Measurements from ENCODE around the gene RBM20. TPM values are rescaled to one million over a fixed set of nuclear protein-coding genes. Genes with fewer than 3 reads are reported as not detected.
"Not testable (repeated sequence)": the region's sequence is repeated elsewhere in the genome, so short reads cannot be mapped to it uniquely, and the experiment has no call there.

The RBM20 gene
- polyA plus RNA-seq, 3 donors = not detected

DNA sequence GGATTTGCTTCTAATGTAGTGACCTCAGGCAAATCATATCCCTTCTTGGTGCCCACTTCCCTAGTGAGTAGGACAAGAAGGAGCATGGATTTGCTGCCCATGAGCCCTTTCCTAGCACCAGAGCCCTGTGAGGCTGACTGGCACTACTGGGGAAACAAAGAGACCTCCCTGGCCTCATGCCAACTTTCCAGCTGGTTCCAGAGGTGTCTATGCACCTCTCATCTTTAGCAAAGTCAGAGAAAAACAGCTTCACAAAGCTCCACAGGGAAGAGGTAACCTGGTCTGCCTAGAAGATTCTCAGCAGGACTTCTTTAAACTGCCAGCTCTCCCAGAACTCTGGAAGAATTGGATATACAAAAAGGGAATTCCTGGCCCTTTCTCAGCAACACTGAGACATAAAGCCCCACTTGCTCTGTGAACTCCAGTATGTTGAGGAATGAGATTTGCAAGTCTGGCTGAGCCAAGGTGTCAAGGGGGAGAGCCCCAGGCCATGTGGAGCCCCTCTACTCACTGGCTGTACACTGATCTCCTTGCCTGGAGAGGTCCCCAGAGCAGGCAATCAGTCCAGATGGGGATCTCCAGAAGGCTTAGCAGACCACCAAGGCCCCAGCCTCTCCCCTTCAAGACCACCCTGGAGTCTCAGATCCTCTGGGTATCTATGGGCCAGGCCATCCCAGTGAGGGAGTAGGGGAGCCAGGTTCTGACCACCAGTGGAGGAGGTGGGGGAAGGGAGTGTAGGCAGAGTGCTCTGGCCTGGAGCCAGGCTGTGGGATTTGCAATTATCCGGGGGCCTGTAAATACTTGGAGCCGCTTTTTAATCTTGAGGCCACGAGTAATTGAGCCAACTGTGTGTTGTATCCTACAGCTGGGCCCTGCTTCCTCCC, 24.4 kb upstream of the RBM20 start:
- H3K27me3 Mint-ChIP-seq (ENCODE audit: low read depth in 3 of 3) = peaks cover 0 to 2% (median 1%) of the 10 kb centered on the region in 3 donors
- intact Hi-C loops (cut with micrococcal nuclease) = loop anchor here (10.0 kb wide), 1 partner anchor 975 kb away; no protein-coding TSS in a partner anchor
- Histone ChIP-seq H3K9ac (ENCODE audit: insufficient read depth, low read length, poor library complexity, severe bottlenecking) (no peak overlapping the region), H3K36me3 (replicated peaks in 1 of 2; ENCODE audit: control insufficient read depth in 1 of 2, insufficient read depth in 2 of 2, low read length in 2 of 2) (no peaks in the 10 kb centered on the region), H4K20me1 (ENCODE audit: insufficient read depth, low read length) (no peaks in the 10 kb centered on the region), H3K4me1 (ENCODE audit: control insufficient read depth in 1 of 2, insufficient read depth in 2 of 2, low read length in 2 of 2) (no peaks in the 10 kb centered on the region), H2AFZ (ENCODE audit: insufficient read depth, low read depth, low read length, poor library complexity, severe bottlenecking) (no peak overlapping the region), H3K79me2 (ENCODE audit: insufficient read depth, low read length) (no peaks in the 10 kb centered on the region), H3K27me3 (ENCODE audit: control insufficient read depth in 2 of 2, insufficient read depth in 2 of 2, low read length in 2 of 2) (no peaks in the 10 kb centered on the region), H3K4me2 (replicated peaks; ENCODE audit: extremely low read depth, low read length, poor library complexity, severe bottlenecking) (no peak overlapping the region), H3K4me3 (replicated peaks in 1 of 3; ENCODE audit: low read depth in 2 of 3, low read length in 3 of 3) (no peak overlapping the region), H3K27ac (ENCODE audit: low read depth in 1 of 2, low read length in 2 of 2) (no peak overlapping the region), H3K9me3 (replicated peaks in 1 of 2; ENCODE audit: control insufficient read depth in 1 of 2, insufficient read depth in 1 of 2, low read length in 2 of 2) (no peaks in the 10 kb centered on the region)
- DNase-seq = no peak
- no peak for TF ChIP-seq CTCF (IDR thresholded peaks at IDR 0.05)
- H3K9me3 Mint-ChIP-seq = peaks cover 0 to 7% (median 3%) of the 10 kb centered on the region in 7 donors
- 84% methylated on average over 3 of the region's 3 CpGs for WGBS (ENCODE audit: insufficient coverage)
- H3K4me3 Mint-ChIP-seq = no peak overlapping the region
- H3K36me3 Mint-ChIP-seq = no peaks in the 10 kb centered on the region
- H3K4me1 Mint-ChIP-seq = no peaks in the 10 kb centered on the region
- no peak overlapping the region for H3K27ac Mint-ChIP-seq

DNA sequence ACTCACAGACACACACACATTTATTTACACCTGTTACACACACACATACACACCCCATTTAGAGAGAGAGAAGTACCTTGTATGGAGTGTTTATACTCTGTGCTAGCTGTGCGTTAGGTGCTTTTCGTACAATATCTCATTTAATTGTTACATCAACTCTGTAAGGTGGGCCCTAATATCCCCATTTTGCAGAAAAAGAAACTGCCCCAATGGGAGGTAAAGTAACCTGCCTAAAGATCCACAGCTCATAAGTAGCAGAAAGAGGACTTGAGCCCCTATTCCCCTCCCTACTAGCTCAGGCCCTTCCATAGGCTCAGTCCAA, 23.8 kb upstream of the RBM20 start:
- Histone ChIP-seq H3K4me3 (replicated peaks in 1 of 3; ENCODE audit: low read depth in 2 of 3, low read length in 3 of 3) (no peak overlapping the region), H3K9ac (ENCODE audit: insufficient read depth, low read length, poor library complexity, severe bottlenecking) (no peak overlapping the region), H3K79me2 (ENCODE audit: insufficient read depth, low read length) (no peaks in the 10 kb centered on the region), H2AFZ (ENCODE audit: insufficient read depth, low read depth, low read length, poor library complexity, severe bottlenecking) (no peak overlapping the region), H3K4me1 (ENCODE audit: control insufficient read depth in 1 of 2, insufficient read depth in 2 of 2, low read length in 2 of 2) (no peaks in the 10 kb centered on the region), H3K4me2 (replicated peaks; ENCODE audit: extremely low read depth, low read length, poor library complexity, severe bottlenecking) (no peak overlapping the region), H3K36me3 (replicated peaks in 1 of 2; ENCODE audit: control insufficient read depth in 1 of 2, insufficient read depth in 2 of 2, low read length in 2 of 2) (no peaks in the 10 kb centered on the region), H3K27me3 (ENCODE audit: control insufficient read depth in 2 of 2, insufficient read depth in 2 of 2, low read length in 2 of 2) (no peaks in the 10 kb centered on the region), H3K9me3 (replicated peaks in 1 of 2; ENCODE audit: control insufficient read depth in 1 of 2, insufficient read depth in 1 of 2, low read length in 2 of 2) (no peaks in the 10 kb centered on the region), H4K20me1 (ENCODE audit: insufficient read depth, low read length) (no peaks in the 10 kb centered on the region), H3K27ac (ENCODE audit: low read depth in 1 of 2, low read length in 2 of 2) (no peak overlapping the region)
- no peak for DNase-seq
- Mint-ChIP-seq H3K27ac (no peak overlapping the region), H3K36me3 (no peaks in the 10 kb centered on the region), H3K4me3 (no peak overlapping the region), H3K4me1 (no peaks in the 10 kb centered on the region), H3K27me3 (ENCODE audit: low read depth in 3 of 3) (peaks cover 0 to 2% (median 1%) of the 10 kb centered on the region in 3 donors), H3K9me3 (peaks cover 0 to 7% (median 3%) of the 10 kb centered on the region in 7 donors)
- WGBS (ENCODE audit: insufficient coverage) = no CpG with 5 or more reads among the region's 2 CpGs
- intact Hi-C loops (cut with micrococcal nuclease) = no loop called here
- TF ChIP-seq CTCF (IDR thresholded peaks at IDR 0.05) = no peak

DNA sequence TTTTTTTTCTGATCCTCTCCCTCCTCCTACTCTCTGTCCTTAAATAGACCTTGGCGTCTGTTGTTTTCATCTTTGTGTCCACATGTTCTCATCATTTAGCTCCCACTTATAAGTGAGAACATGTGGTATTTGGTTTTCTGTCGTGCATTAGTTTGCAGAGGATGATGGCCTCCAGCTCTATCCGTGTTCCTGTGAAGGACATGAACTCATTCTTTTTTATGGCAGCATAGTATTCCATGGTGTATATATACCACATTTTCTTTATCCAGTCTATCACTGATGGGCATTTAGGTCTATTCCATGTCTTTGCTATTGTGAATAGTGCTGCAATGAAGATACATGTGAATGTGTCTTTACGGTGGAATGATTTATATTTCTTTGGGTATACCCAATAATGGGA, 20.8 kb upstream of the RBM20 start:
- H3K27ac ChIP-seq (ENCODE audit: low read depth in 1 of 2, low read length in 2 of 2); H3K27me3 ChIP-seq (ENCODE audit: control insufficient read depth in 2 of 2, insufficient read depth in 2 of 2, low read length in 2 of 2); H3K9me3 Mint-ChIP-seq; H3K36me3 ChIP-seq (replicated peaks in 1 of 2; ENCODE audit: control insufficient read depth in 1 of 2, insufficient read depth in 2 of 2, low read length in 2 of 2); H4K20me1 ChIP-seq (ENCODE audit: insufficient read depth, low read length); H3K36me3 Mint-ChIP-seq; H3K9ac ChIP-seq (ENCODE audit: insufficient read depth, low read length, poor library complexity, severe bottlenecking); DNase-seq; H2AFZ ChIP-seq (ENCODE audit: insufficient read depth, low read depth, low read length, poor library complexity, severe bottlenecking); H3K9me3 ChIP-seq (replicated peaks in 1 of 2; ENCODE audit: control insufficient read depth in 1 of 2, insufficient read depth in 1 of 2, low read length in 2 of 2); H3K27ac Mint-ChIP-seq; H3K4me3 Mint-ChIP-seq; H3K4me1 Mint-ChIP-seq; intact Hi-C loops (cut with micrococcal nuclease); H3K27me3 Mint-ChIP-seq (ENCODE audit: low read depth in 3 of 3); H3K4me1 ChIP-seq (ENCODE audit: control insufficient read depth in 1 of 2, insufficient read depth in 2 of 2, low read length in 2 of 2); H3K79me2 ChIP-seq (ENCODE audit: insufficient read depth, low read length); H3K4me3 ChIP-seq (replicated peaks in 1 of 3; ENCODE audit: low read depth in 2 of 3, low read length in 3 of 3); H3K4me2 ChIP-seq (replicated peaks; ENCODE audit: extremely low read depth, low read length, poor library complexity, severe bottlenecking): not testable (repeated sequence)
- WGBS (ENCODE audit: insufficient coverage) = no CpG with 5 or more reads among the region's 4 CpGs

All from CD14-positive monocyte (primary cell).